OCI-LY3 (cell line): ENCODE data around the gene P2RY8.

ENCODE experiments used
- EZH2phosphoT487 ChIP-seq: fragments of 200-600 bp; shearing (Covaris generic); IDR thresholded peaks from 2 replicates; pipeline ENCODE4 v1.6.1; 2018; ENCODE audit warnings: antibody characterized with exemption, mixed run types, low read depth
- TF ChIP-seq, protein P1 (sequence below): fragments of 200-600, 300-600 bp; sonication (generic); IDR thresholded peaks from 2 replicates; pipeline ENCODE4 v1.5.1; 2014; ENCODE audit warnings: antibody characterized with exemption, low read length, low read depth

DNA sequence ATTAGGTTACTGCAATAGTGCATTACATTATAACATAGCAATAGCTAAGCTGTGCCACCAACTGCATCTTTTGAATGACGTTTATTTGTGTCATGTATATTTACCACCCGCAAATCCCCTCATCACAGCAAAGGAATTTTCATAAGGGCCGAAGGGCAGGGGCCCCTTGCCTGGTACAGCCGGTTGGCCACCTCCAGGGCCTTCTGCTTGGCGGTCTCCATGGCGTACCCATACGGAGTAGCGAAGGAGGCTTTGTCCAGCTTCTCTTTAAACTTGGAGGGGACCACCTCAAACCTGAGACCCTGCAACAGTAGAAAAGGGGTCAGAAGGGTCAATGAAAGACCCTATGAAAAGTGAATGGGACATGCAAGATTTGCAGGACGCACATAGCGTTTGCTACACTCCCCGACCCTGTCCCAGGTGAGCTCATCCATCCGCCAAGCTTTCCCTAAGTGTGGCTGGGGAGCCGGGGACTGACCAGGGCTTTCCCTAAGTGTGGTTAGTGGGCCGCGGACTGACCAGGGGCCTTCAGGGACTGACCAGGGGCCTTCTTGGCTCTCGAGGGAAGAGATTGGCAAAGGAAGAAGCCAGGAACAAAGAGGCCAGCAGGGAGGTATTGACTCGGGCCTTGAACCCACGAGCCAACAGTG lies 94.8 kb downstream of the P2RY8 start:
- TF ChIP-seq, protein P1, sequence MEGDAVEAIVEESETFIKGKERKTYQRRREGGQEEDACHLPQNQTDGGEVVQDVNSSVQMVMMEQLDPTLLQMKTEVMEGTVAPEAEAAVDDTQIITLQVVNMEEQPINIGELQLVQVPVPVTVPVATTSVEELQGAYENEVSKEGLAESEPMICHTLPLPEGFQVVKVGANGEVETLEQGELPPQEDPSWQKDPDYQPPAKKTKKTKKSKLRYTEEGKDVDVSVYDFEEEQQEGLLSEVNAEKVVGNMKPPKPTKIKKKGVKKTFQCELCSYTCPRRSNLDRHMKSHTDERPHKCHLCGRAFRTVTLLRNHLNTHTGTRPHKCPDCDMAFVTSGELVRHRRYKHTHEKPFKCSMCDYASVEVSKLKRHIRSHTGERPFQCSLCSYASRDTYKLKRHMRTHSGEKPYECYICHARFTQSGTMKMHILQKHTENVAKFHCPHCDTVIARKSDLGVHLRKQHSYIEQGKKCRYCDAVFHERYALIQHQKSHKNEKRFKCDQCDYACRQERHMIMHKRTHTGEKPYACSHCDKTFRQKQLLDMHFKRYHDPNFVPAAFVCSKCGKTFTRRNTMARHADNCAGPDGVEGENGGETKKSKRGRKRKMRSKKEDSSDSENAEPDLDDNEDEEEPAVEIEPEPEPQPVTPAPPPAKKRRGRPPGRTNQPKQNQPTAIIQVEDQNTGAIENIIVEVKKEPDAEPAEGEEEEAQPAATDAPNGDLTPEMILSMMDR = no peak
- no peak for TF ChIP-seq EZH2phosphoT487
